ENCODE measurements around the gene RFC3. TPM values are rescaled to one million over a fixed set of nuclear protein-coding genes. Genes with fewer than 3 reads are reported as not detected.

RFC3 gene, protein sequence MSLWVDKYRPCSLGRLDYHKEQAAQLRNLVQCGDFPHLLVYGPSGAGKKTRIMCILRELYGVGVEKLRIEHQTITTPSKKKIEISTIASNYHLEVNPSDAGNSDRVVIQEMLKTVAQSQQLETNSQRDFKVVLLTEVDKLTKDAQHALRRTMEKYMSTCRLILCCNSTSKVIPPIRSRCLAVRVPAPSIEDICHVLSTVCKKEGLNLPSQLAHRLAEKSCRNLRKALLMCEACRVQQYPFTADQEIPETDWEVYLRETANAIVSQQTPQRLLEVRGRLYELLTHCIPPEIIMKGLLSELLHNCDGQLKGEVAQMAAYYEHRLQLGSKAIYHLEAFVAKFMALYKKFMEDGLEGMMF
- total RNA-seq (2016; rRNA removed; fragmentation: Illumina TruSeq; extraction: Trizol), result 55.7 and 80.1 TPM in 2 replicates
- 9.2 and 9.8 TPM in 2 replicates for total RNA-seq (2016; cell fraction: cytosol; rRNA removed; fragmentation: Illumina TruSeq; extraction: Trizol; ENCODE audit: low read depth)
- 55.6 and 78.6 TPM in 2 replicates for total RNA-seq (2016; cell fraction: insoluble cytoplasmic fraction; rRNA removed; fragmentation: Illumina TruSeq; extraction: Trizol)
- total RNA-seq (2016; cell fraction: membrane; rRNA removed; fragmentation: Illumina TruSeq; extraction: Trizol), result 17.3 and 19.4 TPM in 2 replicates
- 88.7 and 100 TPM in 2 replicates for total RNA-seq (2016; cell fraction: nucleus; rRNA removed; fragmentation: Illumina TruSeq; extraction: Trizol)
- 10.3 and 16.0 TPM in 2 replicates for polyA plus RNA-seq (2011; rRNA removed)
- 7.9 and 8.1 TPM in 2 replicates for polyA plus RNA-seq (2011; cell fraction: cytosol; rRNA removed)
- polyA plus RNA-seq (2011; cell fraction: nucleus; rRNA removed), result 13.3 and 17.4 TPM in 2 replicates
- 9.4 and 21.3 TPM in 2 replicates for polyA plus RNA-seq (2012)
- polyA plus RNA-seq (2016; cell fraction: cytosol; fragmentation: Illumina TruSeq; extraction: Trizol; ENCODE audit: low read depth), result 3.6 and 3.7 TPM in 2 replicates
- 80.2 and 84.4 TPM in 2 replicates for polyA plus RNA-seq (2016; cell fraction: insoluble cytoplasmic fraction; fragmentation: Illumina TruSeq; extraction: Trizol; ENCODE audit: low read depth)
- 10.4 and 10.6 TPM in 2 replicates for polyA plus RNA-seq (2016; cell fraction: membrane; fragmentation: Illumina TruSeq; extraction: Trizol; ENCODE audit: low read depth)
- 46.4 and 49.2 TPM in 2 replicates for polyA plus RNA-seq (2016; cell fraction: nucleus; fragmentation: Illumina TruSeq; extraction: Trizol; ENCODE audit: insufficient read depth, low read depth)
- 12.9 and 24.6 TPM in 2 replicates for polyA minus RNA-seq (2011; rRNA and poly(A)+ RNA removed; ENCODE audit: low replicate concordance)
- 10.2 and 17.7 TPM in 2 replicates for polyA minus RNA-seq (2011; cell fraction: cytosol; rRNA and poly(A)+ RNA removed)
- polyA minus RNA-seq (2011; cell fraction: nucleus; rRNA and poly(A)+ RNA removed), result 89.3 and 136 TPM in 2 replicates
- percentile 68 among the genes with signal in this experiment for Bru-seq, nascent RNA
- percentile 76 among the genes with signal in this experiment for BruChase-seq, experiment 1, labeled RNA remaining after a 6-hour chase
- percentile 88 among the genes with signal in this experiment for BruChase-seq, experiment 2, labeled RNA remaining after a 2-hour chase
- long read RNA-seq, experiment 1, transcript RFC3-201 (9 exons, 2,402 nt), result major isoform, 29 of 40 reads
- long read RNA-seq, experiment 1, partial matches to known transcripts, result 4 of 40 reads
- long read RNA-seq, experiment 1, other reads (novel, unspliced or antisense), result 5 of 40 reads
- long read RNA-seq, experiment 2, partial matches to known transcripts, result 13 of 19 reads
- long read RNA-seq, experiment 2, other reads (novel, unspliced or antisense), result 4 of 19 reads

DNA sequence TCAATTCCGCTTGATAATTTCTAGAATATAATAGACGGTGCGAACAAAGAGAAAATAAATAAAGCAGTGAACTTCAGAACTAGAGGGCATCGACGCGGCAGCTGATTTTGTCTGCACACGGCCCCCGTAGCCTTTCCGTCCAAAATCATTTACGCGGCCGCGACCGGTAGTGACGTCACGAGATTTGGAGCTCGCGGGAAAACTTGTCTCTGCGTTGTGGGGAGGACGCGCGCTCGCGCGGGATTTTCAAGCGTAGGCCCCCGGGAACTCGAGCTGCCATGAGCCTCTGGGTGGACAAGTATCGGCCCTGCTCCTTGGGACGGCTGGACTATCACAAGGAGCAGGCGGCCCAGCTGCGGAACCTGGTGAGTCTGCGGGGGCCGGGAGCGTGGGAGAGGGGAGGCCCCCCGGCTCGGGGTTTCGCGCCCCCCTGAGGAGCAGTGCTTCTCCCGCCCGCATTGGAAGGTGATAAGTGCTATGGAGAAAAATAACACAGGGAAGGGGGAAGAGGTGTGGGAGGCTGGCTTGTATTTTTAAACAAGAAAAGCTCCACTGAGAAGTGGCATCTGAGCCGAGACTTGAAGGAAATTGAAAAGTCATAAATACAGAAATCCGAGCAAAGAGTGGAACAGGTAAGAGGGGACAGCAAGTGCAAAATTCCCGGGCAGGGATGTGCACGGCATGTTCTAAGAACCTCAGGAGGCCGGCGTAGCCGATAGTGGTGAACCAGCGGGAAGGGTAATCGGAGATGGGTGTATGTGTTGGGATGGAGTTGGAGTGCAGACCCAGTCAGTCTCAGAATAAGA lies at the start of gene RFC3:
TSS of gene RFC3 (plus strand) at position 249 of the 806 bp plus-strand sequence. CDS start at position 279, 30 bp downstream.
- BruUV-seq (replicated peaks), result TSS peak; percentile 73
- in situ Hi-C loops (cut with HindIII; ENCODE audit: extremely low pct_ligation_motif_present, low pct_unique_long_range_greater_than_20kb), result no loop called here
- H3K4me3 ChIP-seq (replicated peaks in 1 of 3; ENCODE audit: insufficient read depth in 1 of 3, low read depth in 2 of 3, low read length in 3 of 3), result peak within 1 kb of the TSS; percentile 65 to 90 (median 77)
- H3K27me3 ChIP-seq (ENCODE audit: control insufficient read depth in 1 of 2, insufficient read depth in 2 of 2, low read length in 2 of 2), result no peaks in the 10 kb centered on the region; a peak in 1 of 5 replicates
- 3% methylated on average over 40 of the region's 50 CpGs for WGBS (ENCODE audit: low lambda C conversion rate)
- H3K4me1 ChIP-seq (ENCODE audit: insufficient read depth, low read length), result peaks cover 57% of the 10 kb centered on the region
- peak within 1 kb of the TSS; percentile 75 for H3K4me2 ChIP-seq (ENCODE audit: low read depth, low read length)
- H3K79me2 ChIP-seq (ENCODE audit: insufficient read depth, low read length), result peaks cover 41% of the 10 kb centered on the region
- peak; percentile 77 for FAIRE-seq
- H3K9me3 ChIP-seq (ENCODE audit: low read length), result no peaks in the 10 kb centered on the region
- peak; percentile 90 for DNase-seq (ENCODE audit: low spot score)
- intact Hi-C loops (cut with micrococcal nuclease; ENCODE audit: unreplicated experiment), result loop anchor here (5.0 kb wide), 2 partner anchors 54 to 276 kb away; no protein-coding TSS in a partner anchor
- H3K27ac ChIP-seq (ENCODE audit: extremely low read length, insufficient read depth, low read length), result peak within 1 kb of the TSS; percentile 77
- peaks cover 3 to 20% of the 10 kb centered on the region in 2 experiments; a peak in 2 of 5 replicates for H3K36me3 ChIP-seq (replicated peaks in 1 of 2; ENCODE audit: control insufficient read depth in 1 of 2, insufficient read depth in 2 of 2, low read length in 2 of 2)
- peak within 1 kb of the TSS; percentile 60 for H2AFZ ChIP-seq (ENCODE audit: low read length)
- H3K9ac ChIP-seq (ENCODE audit: insufficient read depth, low read depth, low read length), result peak within 1 kb of the TSS; percentile 82
- CTCF ChIA-PET (ENCODE audit: low intra/inter-chr PET ratio, low total read pairs), result no interaction called here
- POLR2A ChIA-PET, result interaction anchor here (0.8 to 1.7 kb wide), 6 partner anchors 9 to 139 kb away, joined by 3 to 5 read pairs (median 4); no protein-coding TSS in a partner anchor
- peak; percentile 97 for ATAC-seq
- no peaks in the 10 kb centered on the region for H4K20me1 ChIP-seq (ENCODE audit: insufficient read depth, low read length)
- TF ChIP-seq GTF3A (CRISPR knock-in tag; conservative IDR thresholded peaks at IDR 0.05) (no peak), JUND (CRISPR knock-in tag; IDR thresholded peaks at IDR 0.05) (no peak), RFX1 (IDR thresholded peaks at IDR 0.05) (no peak), ZNF24 (IDR thresholded peaks at IDR 0.05) (0 out of 2 replicates have a peak, but pooled peaks have one; percentile 38)
- TF ChIP-seq, protein P1, sequence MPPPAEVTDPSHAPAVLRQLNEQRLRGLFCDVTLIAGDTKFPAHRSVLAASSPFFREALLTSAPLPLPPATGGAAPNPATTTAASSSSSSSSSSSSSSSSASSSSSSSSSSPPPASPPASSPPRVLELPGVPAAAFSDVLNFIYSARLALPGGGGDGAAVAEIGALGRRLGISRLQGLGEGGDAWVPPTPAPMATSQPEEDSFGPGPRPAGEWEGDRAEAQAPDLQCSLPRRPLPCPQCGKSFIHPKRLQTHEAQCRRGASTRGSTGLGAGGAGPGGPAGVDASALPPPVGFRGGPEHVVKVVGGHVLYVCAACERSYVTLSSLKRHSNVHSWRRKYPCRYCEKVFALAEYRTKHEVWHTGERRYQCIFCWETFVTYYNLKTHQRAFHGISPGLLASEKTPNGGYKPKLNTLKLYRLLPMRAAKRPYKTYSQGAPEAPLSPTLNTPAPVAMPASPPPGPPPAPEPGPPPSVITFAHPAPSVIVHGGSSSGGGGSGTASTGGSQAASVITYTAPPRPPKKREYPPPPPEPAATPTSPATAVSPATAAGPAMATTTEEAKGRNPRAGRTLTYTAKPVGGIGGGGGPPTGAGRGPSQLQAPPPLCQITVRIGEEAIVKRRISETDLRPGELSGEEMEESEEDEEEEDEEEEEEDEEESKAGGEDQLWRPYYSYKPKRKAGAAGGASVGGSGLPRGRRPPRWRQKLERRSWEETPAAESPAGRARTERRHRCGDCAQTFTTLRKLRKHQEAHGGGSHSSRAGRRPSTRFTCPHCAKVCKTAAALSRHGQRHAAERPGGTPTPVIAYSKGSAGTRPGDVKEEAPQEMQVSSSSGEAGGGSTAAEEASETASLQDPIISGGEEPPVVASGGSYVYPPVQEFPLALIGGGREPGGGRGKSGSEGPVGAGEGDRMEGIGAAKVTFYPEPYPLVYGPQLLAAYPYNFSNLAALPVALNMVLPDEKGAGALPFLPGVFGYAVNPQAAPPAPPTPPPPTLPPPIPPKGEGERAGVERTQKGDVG (CRISPR knock-in tag; IDR thresholded peaks at IDR 0.05; ENCODE audit: borderline replicate concordance), result no peak
- TF ChIP-seq, protein P2, sequence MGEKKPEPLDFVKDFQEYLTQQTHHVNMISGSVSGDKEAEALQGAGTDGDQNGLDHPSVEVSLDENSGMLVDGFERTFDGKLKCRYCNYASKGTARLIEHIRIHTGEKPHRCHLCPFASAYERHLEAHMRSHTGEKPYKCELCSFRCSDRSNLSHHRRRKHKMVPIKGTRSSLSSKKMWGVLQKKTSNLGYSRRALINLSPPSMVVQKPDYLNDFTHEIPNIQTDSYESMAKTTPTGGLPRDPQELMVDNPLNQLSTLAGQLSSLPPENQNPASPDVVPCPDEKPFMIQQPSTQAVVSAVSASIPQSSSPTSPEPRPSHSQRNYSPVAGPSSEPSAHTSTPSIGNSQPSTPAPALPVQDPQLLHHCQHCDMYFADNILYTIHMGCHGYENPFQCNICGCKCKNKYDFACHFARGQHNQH (CRISPR knock-in tag; IDR thresholded peaks at IDR 0.05), result peak; percentile 49; the same call in 1 of the 2 replicates
- TF ChIP-seq, protein P3, sequence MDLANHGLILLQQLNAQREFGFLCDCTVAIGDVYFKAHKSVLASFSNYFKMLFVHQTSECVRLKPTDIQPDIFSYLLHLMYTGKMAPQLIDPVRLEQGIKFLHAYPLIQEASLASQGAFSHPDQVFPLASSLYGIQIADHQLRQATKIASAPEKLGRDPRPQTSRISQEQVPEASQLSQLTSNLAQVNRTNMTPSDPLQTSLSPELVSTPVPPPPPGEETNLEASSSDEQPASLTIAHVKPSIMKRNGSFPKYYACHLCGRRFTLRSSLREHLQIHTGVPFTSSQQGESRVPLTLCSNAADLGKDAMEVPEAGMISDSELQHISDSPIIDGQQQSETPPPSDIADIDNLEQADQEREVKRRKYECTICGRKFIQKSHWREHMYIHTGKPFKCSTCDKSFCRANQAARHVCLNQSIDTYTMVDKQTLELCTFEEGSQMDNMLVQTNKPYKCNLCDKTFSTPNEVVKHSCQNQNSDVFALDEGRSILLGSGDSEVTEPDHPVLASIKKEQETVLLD (CRISPR knock-in tag; IDR thresholded peaks at IDR 0.05; ENCODE audit: low read depth), result peak; percentile 68; the same call in 1 of the 2 replicates
